Measurements from ENCODE around the gene WHRN.

WHRN gene

GRCh38 chr9:114356792-114357191 is 148.5 kb downstream of the WHRN start:
- no peak for DNase-seq

GRCh38 chr9:114355821-114356220 is 149.5 kb downstream of the WHRN start:
- no peak for DNase-seq
